Vagina (tissue), 2 donors: ENCODE data around the gene UCN. TPM values are rescaled to one million over a fixed set of nuclear protein-coding genes. Genes with fewer than 3 reads are reported as not detected.
A peak's percentile ranks its signal among the peaks of the same experiment; 100 is the strongest.
"Not testable (repeated sequence)": the region's sequence is repeated elsewhere in the genome, so short reads cannot be mapped to it uniquely, and the experiment has no call there.

Experiments
- DNase-seq, 2 donors: peaks; one replicate each; pipeline ENCODE4 v3.0.0-alpha.2; 2017; ENCODE audit errors: extremely low spot score in 2 of 2
- H3K27ac ChIP-seq: fragments of 200-600 bp; sonication (generic); one replicate; pipeline ENCODE4 v1.5.1; 2019
- H3K27me3 ChIP-seq: fragments of 200-600 bp; sonication (generic); one replicate; pipeline ENCODE4 v1.5.1; 2019
- H3K36me3 ChIP-seq, 2 donors: fragments of 200-600 bp; sonication (generic); one replicate each; pipeline ENCODE4 v1.5.1; 2017 to 2019
- H3K4me1 ChIP-seq: fragments of 200-600 bp; sonication (generic); one replicate; pipeline ENCODE4 v1.5.1; 2019
- H3K4me3 ChIP-seq, 2 donors: fragments of 200-600 bp; sonication (generic); 1 replicate in 1 of 2; 2 replicates in 1 of 2; pipeline ENCODE4 v1.5.1; 2016 to 2019
- H3K9me3 ChIP-seq: fragments of 200-600 bp; sonication (generic); one replicate; pipeline ENCODE4 v1.5.1; 2019
- POLR2A ChIP-seq, 2 donors: fragments of 450-650 bp; IDR thresholded peaks; one replicate each; pipeline ENCODE4 v1.6.1; 2017; ENCODE audit warnings: antibody characterized with exemption in 2 of 2, mild to moderate bottlenecking in 2 of 2, moderate library complexity in 2 of 2
- POLR2AphosphoS5 ChIP-seq, 2 donors: sonication (generic); formaldehyde crosslinking; IDR thresholded peaks; one replicate each; pipeline ENCODE4 v1.9.0; 2017; ENCODE audit warnings: antibody characterized with exemption in 2 of 2, mild to moderate bottlenecking in 2 of 2, low read depth in 1 of 2; ENCODE audit not compliant: insufficient read depth in 1 of 2
- intact Hi-C: fragments of 100-400 bp; cut with DNase I; formaldehyde crosslinking; loops from one replicate; pipeline ENCODE4 v1.15.1; 2023
- total RNA-seq: library from RNA; depleted of rRNA; stranded (reverse); fragments of >200 nt; gene quantifications from one replicate; pipeline ENCODE4 v1.2.3, GENCODE V29; 2016
- TF ChIP-seq, protein P1 (sequence below), 3 experiments: fragments of 450-650 bp in 2 of 3; fragments of 200-600 bp in 1 of 3; sonication (generic) in 1 of 3; IDR thresholded peaks; one replicate each; pipeline ENCODE4 v1.5.1; 2017 to 2019; ENCODE audit warnings: antibody characterized with exemption in 3 of 3, mild to moderate bottlenecking in 2 of 3, moderate library complexity in 2 of 3

UCN gene, protein sequence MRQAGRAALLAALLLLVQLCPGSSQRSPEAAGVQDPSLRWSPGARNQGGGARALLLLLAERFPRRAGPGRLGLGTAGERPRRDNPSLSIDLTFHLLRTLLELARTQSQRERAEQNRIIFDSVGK
- total RNA-seq, result 3.2 TPM

DNA sequence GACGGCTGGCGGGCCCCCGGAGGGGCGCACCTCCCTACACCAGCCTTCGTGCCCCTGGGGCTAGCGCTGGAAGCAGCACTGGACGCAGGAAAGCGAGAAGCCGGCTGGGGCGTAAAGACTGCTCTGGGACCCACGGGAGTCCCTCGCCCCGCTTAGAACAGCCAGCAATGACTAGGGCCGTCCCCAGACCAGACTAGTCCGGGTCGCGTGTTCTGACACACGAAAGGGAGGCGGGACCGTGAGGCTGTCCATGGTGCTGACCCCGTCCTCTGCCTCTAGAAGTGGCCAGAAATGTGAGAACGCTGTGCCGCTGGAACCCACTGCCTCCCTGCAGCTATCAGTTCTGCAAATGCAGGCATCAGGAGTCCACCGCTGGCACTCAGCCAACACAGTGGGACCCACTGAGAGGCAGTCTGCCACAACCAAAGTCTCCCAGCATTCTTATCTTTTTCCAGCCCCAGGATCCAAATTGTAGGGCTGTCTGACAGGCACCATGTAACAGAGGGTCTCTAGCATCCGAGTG lies at the start of gene UCN:
UCN (minus strand) TSS at position 87 of the 523 bp plus-strand sequence. CDS start 550 bp downstream, outside the sequence.
- H3K36me3 ChIP-seq, result peaks cover 0 to 13% of the 10 kb centered on the region in 2 donors
- no peak within 1 kb of the TSS for H3K4me3 ChIP-seq
- no peak for DNase-seq
- H3K27ac ChIP-seq, result no peak within 1 kb of the TSS
- H3K4me1 ChIP-seq, result peaks cover 23% of the 10 kb centered on the region
- TF ChIP-seq POLR2AphosphoS5 (IDR thresholded peaks at IDR 0.05; ENCODE audit: insufficient read depth in 1 of 2, low read depth in 1 of 2) (no peak), POLR2A (IDR thresholded peaks at IDR 0.05) (no peak)
- TF ChIP-seq, protein P1, sequence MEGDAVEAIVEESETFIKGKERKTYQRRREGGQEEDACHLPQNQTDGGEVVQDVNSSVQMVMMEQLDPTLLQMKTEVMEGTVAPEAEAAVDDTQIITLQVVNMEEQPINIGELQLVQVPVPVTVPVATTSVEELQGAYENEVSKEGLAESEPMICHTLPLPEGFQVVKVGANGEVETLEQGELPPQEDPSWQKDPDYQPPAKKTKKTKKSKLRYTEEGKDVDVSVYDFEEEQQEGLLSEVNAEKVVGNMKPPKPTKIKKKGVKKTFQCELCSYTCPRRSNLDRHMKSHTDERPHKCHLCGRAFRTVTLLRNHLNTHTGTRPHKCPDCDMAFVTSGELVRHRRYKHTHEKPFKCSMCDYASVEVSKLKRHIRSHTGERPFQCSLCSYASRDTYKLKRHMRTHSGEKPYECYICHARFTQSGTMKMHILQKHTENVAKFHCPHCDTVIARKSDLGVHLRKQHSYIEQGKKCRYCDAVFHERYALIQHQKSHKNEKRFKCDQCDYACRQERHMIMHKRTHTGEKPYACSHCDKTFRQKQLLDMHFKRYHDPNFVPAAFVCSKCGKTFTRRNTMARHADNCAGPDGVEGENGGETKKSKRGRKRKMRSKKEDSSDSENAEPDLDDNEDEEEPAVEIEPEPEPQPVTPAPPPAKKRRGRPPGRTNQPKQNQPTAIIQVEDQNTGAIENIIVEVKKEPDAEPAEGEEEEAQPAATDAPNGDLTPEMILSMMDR (IDR thresholded peaks at IDR 0.05), result no peak
- intact Hi-C loops, result no loop called here
- H3K27me3 ChIP-seq, result peaks cover 22% of the 10 kb centered on the region
- H3K9me3 ChIP-seq, result no peaks in the 10 kb centered on the region

DNA sequence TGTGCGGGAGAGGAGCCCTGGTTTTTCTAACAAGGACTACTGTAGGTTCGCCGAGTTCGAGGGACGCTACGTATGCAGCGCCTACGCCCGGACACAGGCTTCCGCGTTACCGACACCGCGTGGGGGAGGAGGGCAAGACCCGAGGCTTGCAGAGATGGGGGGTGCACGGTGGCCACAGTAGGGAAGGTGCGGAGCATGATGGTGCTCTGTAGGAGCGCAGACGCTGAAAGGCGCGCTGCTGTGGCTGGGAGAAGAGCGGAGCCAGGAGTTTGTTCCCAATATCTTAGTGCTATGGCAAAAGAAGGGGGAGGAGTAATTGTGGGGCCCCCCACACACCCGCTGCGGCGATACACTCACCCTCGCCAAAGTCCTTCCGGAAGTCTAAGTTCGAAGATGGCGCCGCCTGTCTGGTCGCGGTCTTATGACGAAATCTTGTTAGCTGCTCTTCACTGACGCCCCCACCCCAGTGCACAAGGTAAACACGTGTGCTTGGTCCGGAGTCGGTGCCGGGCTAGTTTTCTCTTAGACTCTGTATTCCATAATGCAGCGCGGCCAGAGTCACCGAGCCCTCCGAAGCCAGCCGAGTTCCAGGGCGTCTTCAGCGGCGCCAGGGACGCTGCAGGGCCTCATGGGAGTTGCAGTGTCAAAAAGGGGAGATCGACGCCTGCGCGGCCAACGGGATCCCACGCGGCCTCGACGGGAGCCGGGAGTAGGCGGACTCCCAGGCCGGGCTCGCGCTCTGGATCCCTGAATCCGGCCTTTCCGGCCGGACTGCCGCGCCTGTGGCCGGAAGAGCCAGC lies 48.3 kb upstream of the UCN start, which contains the start of gene GTF3C2:
GTF3C2 (minus strand) TSS at position 383 of the 800 bp plus-strand sequence. CDS start 13,210 bp downstream, outside the sequence.
- Histone ChIP-seq H3K4me1 (peaks cover 45% of the 10 kb centered on the region), H3K36me3 (no peaks in the 10 kb centered on the region), H3K27me3 (no peaks in the 10 kb centered on the region), H3K27ac (peak within 1 kb of the TSS; percentile 82), H3K4me3 (peak within 1 kb of the TSS; percentile 85 to 94), H3K9me3 (no peaks in the 10 kb centered on the region)
- intact Hi-C loops, result no loop called here
- TF ChIP-seq, protein P1 (IDR thresholded peaks at IDR 0.05), result no peak
- peak; percentile 93 to 94 for TF ChIP-seq POLR2AphosphoS5 (IDR thresholded peaks at IDR 0.05; ENCODE audit: insufficient read depth in 1 of 2, low read depth in 1 of 2)
- peak in 1 of 2 donors; percentile 96 for DNase-seq

DNA sequence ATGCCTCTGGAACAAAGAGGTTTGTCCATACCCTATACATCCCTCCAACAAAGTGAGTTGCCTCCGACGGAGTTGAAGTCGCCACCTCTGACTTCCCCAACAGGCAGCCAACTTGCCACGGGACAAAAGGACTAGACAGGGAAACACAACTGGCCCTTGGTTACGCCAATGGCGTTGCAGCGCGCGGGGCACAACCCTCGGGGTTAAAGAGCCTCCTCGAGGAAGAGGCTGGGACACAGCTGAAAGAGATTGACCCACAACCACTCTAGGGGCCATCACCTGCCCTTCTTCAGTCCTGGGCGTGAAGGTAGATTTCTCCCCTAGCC lies 47.8 kb upstream of the UCN start:
- peak overlapping the region; percentile 82 for H3K27ac ChIP-seq
- H3K4me3 ChIP-seq, result peak overlapping the region; percentile 85 to 94
- H3K36me3 ChIP-seq, result no peaks in the 10 kb centered on the region
- no peak for DNase-seq
- no peaks in the 10 kb centered on the region for H3K27me3 ChIP-seq
- H3K4me1 ChIP-seq, result peaks cover 45% of the 10 kb centered on the region
- H3K9me3 ChIP-seq, result no peaks in the 10 kb centered on the region
- TF ChIP-seq POLR2AphosphoS5 (IDR thresholded peaks at IDR 0.05; ENCODE audit: insufficient read depth in 1 of 2, low read depth in 1 of 2), result no peak
- TF ChIP-seq POLR2A (IDR thresholded peaks at IDR 0.05), result no peak
- intact Hi-C loops, result no loop called here

DNA sequence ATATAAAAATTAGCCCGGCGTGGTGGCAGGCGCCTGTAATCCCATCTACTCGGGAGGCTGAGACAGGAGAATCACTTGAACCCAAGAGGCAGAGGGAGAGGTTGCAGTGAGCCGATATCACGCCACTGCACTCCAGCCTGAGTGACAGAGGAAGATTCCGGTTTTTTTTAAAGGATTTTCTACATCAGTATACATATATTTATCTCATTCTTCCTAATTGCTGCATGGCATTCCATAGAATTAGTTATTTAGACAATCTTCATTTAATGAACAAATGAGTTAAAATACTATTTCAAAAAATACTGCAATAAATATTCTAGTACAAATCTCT lies 46.3 kb upstream of the UCN start:
- H3K4me1 ChIP-seq, result peaks cover 45% of the 10 kb centered on the region
- intact Hi-C loops, result no loop called here
- no peak overlapping the region for H3K4me3 ChIP-seq
- no peak for TF ChIP-seq POLR2A (IDR thresholded peaks at IDR 0.05)
- TF ChIP-seq, protein P1 (IDR thresholded peaks at IDR 0.05), result no peak
- no peak for TF ChIP-seq POLR2AphosphoS5 (IDR thresholded peaks at IDR 0.05; ENCODE audit: insufficient read depth in 1 of 2, low read depth in 1 of 2)
- no peak for DNase-seq
- no peaks in the 10 kb centered on the region for H3K9me3 ChIP-seq
- H3K36me3 ChIP-seq, result no peaks in the 10 kb centered on the region
- H3K27ac ChIP-seq, result no peak overlapping the region
- H3K27me3 ChIP-seq, result no peaks in the 10 kb centered on the region

DNA sequence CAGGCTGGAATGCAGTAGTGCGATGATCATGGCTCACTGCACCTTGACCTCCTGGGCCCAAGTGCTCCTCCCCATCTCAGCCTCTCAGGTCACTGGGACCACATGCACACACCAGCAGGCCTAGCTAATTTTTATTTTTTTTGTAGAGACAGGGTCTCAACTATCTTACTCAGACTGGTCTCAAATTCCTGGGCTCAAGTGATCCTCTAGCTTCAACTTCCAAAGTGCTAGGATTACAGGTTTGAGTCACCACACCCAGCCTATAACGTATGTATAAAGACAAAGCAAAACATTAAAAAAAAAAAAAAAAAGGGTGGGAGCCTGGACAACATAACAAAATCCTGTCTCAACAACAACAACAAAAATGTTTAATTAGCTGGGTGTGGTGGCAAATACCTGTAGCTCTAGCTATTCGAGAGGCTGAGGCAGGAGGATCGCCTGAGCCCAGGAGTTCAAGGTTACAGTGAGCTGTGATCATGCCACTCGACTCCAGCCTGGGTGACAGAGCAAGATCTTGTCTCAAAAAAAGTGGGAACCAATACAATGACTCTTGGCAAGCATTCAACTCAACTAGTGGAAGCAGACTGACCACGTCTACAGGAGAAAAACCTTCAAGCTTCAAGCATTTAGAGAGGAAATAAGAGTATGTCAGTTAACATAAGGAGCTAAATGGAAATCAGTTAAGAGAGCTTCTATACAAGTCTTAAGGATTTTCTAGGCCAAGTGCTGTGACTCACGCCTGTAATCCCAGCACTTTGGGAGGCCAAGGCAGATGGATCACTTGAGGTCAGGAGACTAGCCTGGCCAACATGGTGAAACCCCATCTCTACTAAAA lies 45.7 kb upstream of the UCN start:
- Histone ChIP-seq H3K4me1 (peaks cover 45% of the 10 kb centered on the region), H3K27ac (no peak overlapping the region), H3K4me3 (no peak overlapping the region), H3K9me3 (no peaks in the 10 kb centered on the region), H3K27me3 (no peaks in the 10 kb centered on the region), H3K36me3 (no peaks in the 10 kb centered on the region)
- no peak for DNase-seq
- intact Hi-C loops, result no loop called here
- TF ChIP-seq, protein P1 (IDR thresholded peaks at IDR 0.05), result no peak
- TF ChIP-seq POLR2A (IDR thresholded peaks at IDR 0.05) (no peak), POLR2AphosphoS5 (IDR thresholded peaks at IDR 0.05; ENCODE audit: insufficient read depth in 1 of 2, low read depth in 1 of 2) (no peak)

DNA sequence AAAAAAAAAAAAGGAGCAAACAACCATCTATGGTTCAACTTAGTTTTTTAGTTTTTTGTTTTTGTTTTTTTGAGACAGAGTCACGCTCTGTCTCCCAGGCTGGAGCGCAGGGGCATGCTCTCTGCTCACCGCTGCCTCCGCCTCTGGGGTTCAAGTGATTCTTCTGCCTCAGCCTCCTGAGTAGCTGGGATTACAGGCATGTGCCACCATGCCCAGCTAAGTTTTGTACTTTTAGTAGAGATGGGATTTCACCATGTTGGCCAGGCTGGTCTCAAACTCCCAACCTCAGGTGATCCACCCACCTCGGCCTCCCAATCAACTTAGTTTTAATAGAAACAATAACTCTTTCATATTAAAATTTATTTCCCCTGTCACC lies 45.1 kb upstream of the UCN start:
- intact Hi-C loops, H3K27me3 ChIP-seq, H3K27ac ChIP-seq, H3K4me3 ChIP-seq, H3K36me3 ChIP-seq, H3K9me3 ChIP-seq, DNase-seq: not testable (repeated sequence)
- H3K4me1 ChIP-seq, result peaks cover 43% of the 10 kb centered on the region
